ENCODE measurements around the gene CETP.

Gene CETP

DNA sequence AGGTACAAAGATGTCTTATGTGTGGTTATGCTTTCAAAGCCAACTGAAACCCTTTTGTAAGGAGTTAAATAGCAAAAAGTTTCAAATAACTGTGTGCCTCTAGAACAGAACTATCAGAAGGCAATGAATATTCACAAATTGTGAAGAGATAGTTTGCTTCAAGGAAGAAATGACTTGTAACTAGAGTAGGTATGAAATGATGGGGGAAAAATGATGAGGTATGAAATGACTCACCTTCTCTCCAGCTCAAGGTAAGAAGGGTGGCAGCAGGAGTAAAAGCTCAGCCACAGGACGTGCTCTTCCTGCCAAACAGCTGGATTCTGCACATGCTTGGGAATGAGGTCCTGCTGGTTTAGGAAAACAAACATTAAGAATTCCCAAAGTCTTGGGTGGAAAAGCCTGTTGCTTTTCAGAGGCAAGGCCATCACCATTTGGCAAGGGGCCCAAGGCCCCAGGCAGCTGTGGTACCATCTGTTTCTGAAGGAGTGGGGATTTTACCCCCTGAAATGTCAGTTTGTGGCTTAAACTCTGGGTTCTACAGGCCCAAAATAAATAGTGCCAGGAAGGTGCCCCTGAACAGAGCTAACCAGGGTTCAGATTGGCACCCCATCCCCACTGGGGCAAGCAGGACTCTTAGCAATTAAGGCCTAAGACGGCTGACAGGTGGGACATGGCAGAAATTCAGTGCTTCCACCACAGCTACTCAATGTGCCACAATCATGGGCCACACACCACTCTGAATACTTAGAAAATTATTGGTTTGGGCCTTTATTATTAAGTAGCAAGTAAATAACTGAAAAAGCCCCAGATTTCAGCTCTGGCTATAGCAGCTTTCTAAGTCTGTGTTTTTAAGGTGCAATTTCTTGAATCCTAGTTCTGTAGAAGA lies 16.6 kb upstream of the CETP start:
- no peak overlapping the region for H3K4me3 ChIP-seq (ENCODE audit: low read depth in 1 of 2, low read length in 2 of 2)
- no peak overlapping the region for H3K27ac ChIP-seq (ENCODE audit: low read depth, low read length)
- no peaks in the 10 kb centered on the region for H3K27me3 ChIP-seq (ENCODE audit: control insufficient read depth in 1 of 2, insufficient read depth in 2 of 2, low read length in 2 of 2)
- peaks cover 40 to 52% of the 10 kb centered on the region in 2 donors for H3K36me3 ChIP-seq (ENCODE audit: control insufficient read depth in 1 of 2, insufficient read depth in 2 of 2, low read length in 2 of 2)
- H3K4me1 ChIP-seq (ENCODE audit: control insufficient read depth in 1 of 2, insufficient read depth in 2 of 2, low read length in 2 of 2), result no peaks in the 10 kb centered on the region
- H3K9me3 ChIP-seq (ENCODE audit: control insufficient read depth in 1 of 2, low read length in 2 of 2), result no peaks in the 10 kb centered on the region
- H3K9ac ChIP-seq (ENCODE audit: low read depth in 1 of 2, low read length in 2 of 2), result no peak overlapping the region

- no peaks in the 10 kb centered on the region for H3K27me3 ChIP-seq (ENCODE audit: control insufficient read depth in 1 of 2, insufficient read depth in 2 of 2, low read length in 2 of 2)
- H3K4me3 ChIP-seq (ENCODE audit: low read depth in 1 of 2, low read length in 2 of 2), result no peak overlapping the region
- H3K4me1 ChIP-seq (ENCODE audit: control insufficient read depth in 1 of 2, insufficient read depth in 2 of 2, low read length in 2 of 2), result peaks cover 1 to 2% of the 10 kb centered on the region in 2 donors
- H3K27ac ChIP-seq (ENCODE audit: low read depth, low read length), result no peak overlapping the region
- no peaks in the 10 kb centered on the region for H3K9me3 ChIP-seq (ENCODE audit: control insufficient read depth in 1 of 2, low read length in 2 of 2)
- peaks cover 34 to 46% of the 10 kb centered on the region in 2 donors for H3K36me3 ChIP-seq (ENCODE audit: control insufficient read depth in 1 of 2, insufficient read depth in 2 of 2, low read length in 2 of 2)
- H3K9ac ChIP-seq (ENCODE audit: low read depth in 1 of 2, low read length in 2 of 2), result no peak overlapping the region
These were observed 15.8 kb upstream of the CETP start for GRCh38 chr16:56945847-56946527.

- peaks cover 26 to 36% of the 10 kb centered on the region in 2 donors for H3K36me3 ChIP-seq (ENCODE audit: control insufficient read depth in 1 of 2, insufficient read depth in 2 of 2, low read length in 2 of 2)
- peaks cover 5 to 6% of the 10 kb centered on the region in 2 donors for H3K4me1 ChIP-seq (ENCODE audit: control insufficient read depth in 1 of 2, insufficient read depth in 2 of 2, low read length in 2 of 2)
- no peak overlapping the region for H3K4me3 ChIP-seq (ENCODE audit: low read depth in 1 of 2, low read length in 2 of 2)
- H3K9ac ChIP-seq (ENCODE audit: low read depth in 1 of 2, low read length in 2 of 2), result no peak overlapping the region
- H3K27ac ChIP-seq (ENCODE audit: low read depth, low read length), result no peak overlapping the region
- no peaks in the 10 kb centered on the region for H3K9me3 ChIP-seq (ENCODE audit: control insufficient read depth in 1 of 2, low read length in 2 of 2)
- H3K27me3 ChIP-seq (ENCODE audit: control insufficient read depth in 1 of 2, insufficient read depth in 2 of 2, low read length in 2 of 2), result no peaks in the 10 kb centered on the region
These were observed 14.8 kb upstream of the CETP start for GRCh38 chr16:56946767-56947603.

GRCh38 chr16:56947604-56947995 lies 14.2 kb upstream of the CETP start:
- Histone ChIP-seq H3K27ac (ENCODE audit: low read depth, low read length) (no peak overlapping the region), H3K9me3 (ENCODE audit: control insufficient read depth in 1 of 2, low read length in 2 of 2) (no peaks in the 10 kb centered on the region), H3K9ac (ENCODE audit: low read depth in 1 of 2, low read length in 2 of 2) (no peak overlapping the region), H3K36me3 (ENCODE audit: control insufficient read depth in 1 of 2, insufficient read depth in 2 of 2, low read length in 2 of 2) (peaks cover 20 to 29% of the 10 kb centered on the region in 2 donors), H3K4me3 (ENCODE audit: low read depth in 1 of 2, low read length in 2 of 2) (no peak overlapping the region), H3K4me1 (ENCODE audit: control insufficient read depth in 1 of 2, insufficient read depth in 2 of 2, low read length in 2 of 2) (peaks cover 5 to 6% of the 10 kb centered on the region in 2 donors), H3K27me3 (ENCODE audit: control insufficient read depth in 1 of 2, insufficient read depth in 2 of 2, low read length in 2 of 2) (no peaks in the 10 kb centered on the region)

DNA sequence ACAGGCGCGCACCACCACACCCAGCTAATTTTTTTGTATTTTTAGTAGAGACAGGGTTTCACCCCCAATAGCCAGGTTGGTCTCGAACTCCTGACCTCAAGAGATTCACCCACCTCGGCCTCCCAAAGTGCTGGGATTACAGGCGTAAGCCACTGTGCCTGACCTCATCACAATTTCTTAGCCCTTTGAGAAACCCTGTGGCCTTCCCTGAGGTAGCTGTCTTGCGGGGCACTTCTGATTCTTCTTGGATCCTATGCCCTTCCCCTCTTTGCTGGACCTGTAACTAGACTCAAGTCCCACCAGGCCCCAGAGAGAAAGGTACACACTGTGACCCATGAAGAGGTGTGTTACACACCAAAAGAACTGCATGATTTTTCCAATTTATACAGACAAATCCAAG lies 13.5 kb upstream of the CETP start:
- H3K27me3 ChIP-seq (ENCODE audit: control insufficient read depth in 1 of 2, insufficient read depth in 2 of 2, low read length in 2 of 2), result no peaks in the 10 kb centered on the region
- no peak overlapping the region for H3K9ac ChIP-seq (ENCODE audit: low read depth in 1 of 2, low read length in 2 of 2)
- no peaks in the 10 kb centered on the region for H3K9me3 ChIP-seq (ENCODE audit: control insufficient read depth in 1 of 2, low read length in 2 of 2)
- peaks cover 5 to 6% of the 10 kb centered on the region in 2 donors for H3K4me1 ChIP-seq (ENCODE audit: control insufficient read depth in 1 of 2, insufficient read depth in 2 of 2, low read length in 2 of 2)
- H3K36me3 ChIP-seq (ENCODE audit: control insufficient read depth in 1 of 2, insufficient read depth in 2 of 2, low read length in 2 of 2), result peaks cover 14 to 23% of the 10 kb centered on the region in 2 donors
- H3K27ac ChIP-seq (ENCODE audit: low read depth, low read length), result no peak overlapping the region
- H3K4me3 ChIP-seq (ENCODE audit: low read depth in 1 of 2, low read length in 2 of 2), result no peak overlapping the region

DNA sequence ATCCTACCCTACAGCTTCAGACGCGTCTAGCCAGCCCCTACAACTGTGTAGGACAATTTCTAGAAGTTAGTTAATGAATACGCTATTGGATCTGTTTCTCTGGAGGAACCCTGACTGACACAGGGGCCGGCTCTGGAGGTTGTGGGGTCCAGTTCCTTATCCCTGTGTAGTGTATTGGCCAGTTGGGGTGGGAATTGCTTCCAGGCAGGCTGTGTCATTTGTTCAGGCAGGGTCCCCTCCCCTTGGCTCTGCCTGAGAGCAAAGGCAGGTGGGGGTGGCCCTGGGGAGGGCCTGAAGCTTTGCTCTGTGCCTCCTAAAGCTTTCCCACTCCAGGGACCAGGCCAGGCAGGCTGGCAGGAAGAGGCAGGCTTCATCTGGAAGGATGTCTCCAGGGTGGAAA lies 11.7 kb upstream of the CETP start:
- Histone ChIP-seq H3K9ac (ENCODE audit: low read depth in 1 of 2, low read length in 2 of 2) (no peak overlapping the region), H3K27ac (ENCODE audit: low read depth, low read length) (no peak overlapping the region)

DNA sequence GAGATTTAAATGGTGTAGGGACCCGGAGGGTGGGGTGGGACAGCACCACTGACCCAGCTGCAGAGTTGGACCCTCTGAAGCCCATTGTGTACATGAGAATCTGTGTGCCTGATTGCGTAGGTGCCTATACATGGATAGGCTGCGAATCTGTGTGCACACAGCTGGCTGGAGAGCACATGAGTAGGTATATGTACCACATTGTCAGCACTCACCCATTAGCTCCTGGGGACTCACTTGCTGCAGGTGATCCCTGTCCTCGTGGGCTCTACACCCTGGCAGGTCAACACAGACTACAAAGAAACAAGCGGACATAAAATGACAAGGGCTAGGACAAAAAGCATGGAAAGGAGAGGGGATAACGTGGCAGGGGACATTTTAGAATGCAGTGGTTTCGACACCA lies 11.3 kb upstream of the CETP start:
- Histone ChIP-seq H3K9ac (ENCODE audit: low read depth in 1 of 2, low read length in 2 of 2) (no peak overlapping the region), H3K9me3 (ENCODE audit: control insufficient read depth in 1 of 2, low read length in 2 of 2) (no peaks in the 10 kb centered on the region), H3K27me3 (ENCODE audit: control insufficient read depth in 1 of 2, insufficient read depth in 2 of 2, low read length in 2 of 2) (no peaks in the 10 kb centered on the region), H3K27ac (ENCODE audit: low read depth, low read length) (no peak overlapping the region), H3K4me1 (ENCODE audit: control insufficient read depth in 1 of 2, insufficient read depth in 2 of 2, low read length in 2 of 2) (peaks cover 5 to 6% of the 10 kb centered on the region in 2 donors), H3K36me3 (ENCODE audit: control insufficient read depth in 1 of 2, insufficient read depth in 2 of 2, low read length in 2 of 2) (peaks cover 0 to under 1% of the 10 kb centered on the region in 2 donors), H3K4me3 (ENCODE audit: low read depth in 1 of 2, low read length in 2 of 2) (no peak overlapping the region)

More for the DNA sequence above, 11.7 kb upstream of the CETP start:
- Histone ChIP-seq H3K9me3 (ENCODE audit: control insufficient read depth in 1 of 2, low read length in 2 of 2) (no peaks in the 10 kb centered on the region), H3K27me3 (ENCODE audit: control insufficient read depth in 1 of 2, insufficient read depth in 2 of 2, low read length in 2 of 2) (no peaks in the 10 kb centered on the region), H3K4me3 (ENCODE audit: low read depth in 1 of 2, low read length in 2 of 2) (no peak overlapping the region), H3K36me3 (ENCODE audit: control insufficient read depth in 1 of 2, insufficient read depth in 2 of 2, low read length in 2 of 2) (peaks cover 3 to 5% of the 10 kb centered on the region in 2 donors), H3K4me1 (ENCODE audit: control insufficient read depth in 1 of 2, insufficient read depth in 2 of 2, low read length in 2 of 2) (peaks cover 5 to 6% of the 10 kb centered on the region in 2 donors)

DNA sequence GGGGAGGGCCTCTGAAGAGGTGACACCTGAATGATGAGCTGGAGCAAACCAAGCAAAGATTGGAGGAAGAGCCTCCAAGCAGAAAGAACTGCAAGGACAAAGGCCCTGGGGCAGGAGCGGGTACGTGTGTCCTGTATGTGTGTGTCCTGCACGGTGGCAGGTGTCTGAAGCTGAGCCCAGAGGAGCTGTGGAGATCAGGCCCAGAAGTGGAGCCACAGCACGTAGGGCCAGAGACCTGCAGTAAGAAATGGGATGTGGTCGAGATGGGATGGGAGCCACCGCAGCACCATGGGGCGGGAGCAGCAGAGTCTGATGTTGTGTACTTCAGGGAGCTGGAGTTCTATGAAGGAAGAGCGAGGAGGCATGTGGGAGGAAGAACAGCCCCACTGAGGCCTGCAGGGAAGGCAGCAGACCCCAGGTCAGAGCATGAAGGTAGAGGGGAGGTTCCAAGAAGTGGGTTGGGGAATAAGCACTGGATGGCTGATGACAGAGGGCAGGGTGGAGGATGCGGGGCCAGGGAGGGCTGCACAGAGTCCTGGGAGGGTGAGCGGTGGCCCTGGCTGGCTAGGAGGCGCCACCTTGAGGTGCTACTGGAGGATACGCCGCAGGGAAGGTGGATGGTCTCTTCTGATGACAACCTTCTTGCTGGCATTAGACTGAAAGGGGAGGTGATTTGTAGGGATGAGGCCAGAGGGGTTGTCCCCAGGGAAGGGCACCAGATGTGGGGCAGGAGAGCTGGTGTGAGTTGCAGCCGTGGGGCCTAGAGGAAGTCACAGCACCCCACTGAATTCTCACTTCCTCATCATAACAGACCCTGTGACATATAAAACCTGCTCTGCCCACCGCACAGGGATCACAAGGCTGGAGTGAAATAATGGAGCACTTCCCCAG lies 10.6 kb upstream of the CETP start:
- Histone ChIP-seq H3K9me3 (ENCODE audit: control insufficient read depth in 1 of 2, low read length in 2 of 2) (no peaks in the 10 kb centered on the region), H3K27me3 (ENCODE audit: control insufficient read depth in 1 of 2, insufficient read depth in 2 of 2, low read length in 2 of 2) (no peaks in the 10 kb centered on the region), H3K4me1 (ENCODE audit: control insufficient read depth in 1 of 2, insufficient read depth in 2 of 2, low read length in 2 of 2) (peaks cover 5 to 6% of the 10 kb centered on the region in 2 donors), H3K36me3 (ENCODE audit: control insufficient read depth in 1 of 2, insufficient read depth in 2 of 2, low read length in 2 of 2) (no peaks in the 10 kb centered on the region), H3K4me3 (ENCODE audit: low read depth in 1 of 2, low read length in 2 of 2) (no peak overlapping the region), H3K9ac (ENCODE audit: low read depth in 1 of 2, low read length in 2 of 2) (no peak overlapping the region), H3K27ac (ENCODE audit: low read depth, low read length) (no peak overlapping the region)

- Histone ChIP-seq H3K36me3 (ENCODE audit: control insufficient read depth in 1 of 2, insufficient read depth in 2 of 2, low read length in 2 of 2) (no peaks in the 10 kb centered on the region), H3K27ac (ENCODE audit: low read depth, low read length) (no peak overlapping the region), H3K9ac (ENCODE audit: low read depth in 1 of 2, low read length in 2 of 2) (no peak overlapping the region), H3K9me3 (ENCODE audit: control insufficient read depth in 1 of 2, low read length in 2 of 2) (no peaks in the 10 kb centered on the region), H3K4me1 (ENCODE audit: control insufficient read depth in 1 of 2, insufficient read depth in 2 of 2, low read length in 2 of 2) (peaks cover 5 to 6% of the 10 kb centered on the region in 2 donors), H3K4me3 (ENCODE audit: low read depth in 1 of 2, low read length in 2 of 2) (no peak overlapping the region), H3K27me3 (ENCODE audit: control insufficient read depth in 1 of 2, insufficient read depth in 2 of 2, low read length in 2 of 2) (no peaks in the 10 kb centered on the region)
These were observed 8.7 kb upstream of the CETP start for GRCh38 chr16:56953006-56953405.

Data from duodenal mucosa (tissue), 2 donors.